Measurements from ENCODE around the gene SIL1.

DNA sequence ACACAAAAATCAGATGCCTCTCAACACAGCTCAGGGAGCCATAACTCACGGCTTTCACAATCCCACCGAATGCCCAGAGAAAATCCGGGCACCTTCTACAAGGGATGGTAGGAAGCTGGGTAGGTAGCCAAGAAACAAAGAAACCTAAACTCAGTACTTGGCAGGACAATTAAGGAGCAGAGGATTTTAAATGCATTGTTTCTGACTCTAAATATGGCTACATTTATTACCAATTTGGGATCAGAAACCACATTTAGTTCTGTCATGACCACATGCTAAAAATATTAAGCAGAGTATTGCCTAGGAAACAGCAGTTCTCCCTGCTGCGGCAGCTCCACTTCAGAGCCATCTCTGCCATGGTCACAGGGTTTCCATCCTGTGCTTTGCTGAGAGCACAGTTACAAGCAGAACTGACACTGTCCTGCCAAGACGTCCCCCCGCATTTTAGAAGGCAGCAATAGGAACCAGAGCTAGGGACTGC is 57.5 kb downstream of the SIL1 start:
- TF ChIP-seq, protein P1, sequence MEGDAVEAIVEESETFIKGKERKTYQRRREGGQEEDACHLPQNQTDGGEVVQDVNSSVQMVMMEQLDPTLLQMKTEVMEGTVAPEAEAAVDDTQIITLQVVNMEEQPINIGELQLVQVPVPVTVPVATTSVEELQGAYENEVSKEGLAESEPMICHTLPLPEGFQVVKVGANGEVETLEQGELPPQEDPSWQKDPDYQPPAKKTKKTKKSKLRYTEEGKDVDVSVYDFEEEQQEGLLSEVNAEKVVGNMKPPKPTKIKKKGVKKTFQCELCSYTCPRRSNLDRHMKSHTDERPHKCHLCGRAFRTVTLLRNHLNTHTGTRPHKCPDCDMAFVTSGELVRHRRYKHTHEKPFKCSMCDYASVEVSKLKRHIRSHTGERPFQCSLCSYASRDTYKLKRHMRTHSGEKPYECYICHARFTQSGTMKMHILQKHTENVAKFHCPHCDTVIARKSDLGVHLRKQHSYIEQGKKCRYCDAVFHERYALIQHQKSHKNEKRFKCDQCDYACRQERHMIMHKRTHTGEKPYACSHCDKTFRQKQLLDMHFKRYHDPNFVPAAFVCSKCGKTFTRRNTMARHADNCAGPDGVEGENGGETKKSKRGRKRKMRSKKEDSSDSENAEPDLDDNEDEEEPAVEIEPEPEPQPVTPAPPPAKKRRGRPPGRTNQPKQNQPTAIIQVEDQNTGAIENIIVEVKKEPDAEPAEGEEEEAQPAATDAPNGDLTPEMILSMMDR (IDR thresholded peaks at IDR 0.05), result no peak
- no peak for TF ChIP-seq POLR2A (IDR thresholded peaks at IDR 0.05)
